K562 treated with DMSO at 1 percent for 12 hours (cell line): Measurements from ENCODE around the gene DPEP2. TPM values are rescaled to one million over a fixed set of nuclear protein-coding genes. Genes with fewer than 3 reads are reported as not detected.

Experiments
- total RNA-seq: library from RNA; unstranded; fragments of 300-600 nt; gene quantifications from 2 replicates; pipeline ENCODE4 v1.2.3, GENCODE V29; 2022; ENCODE audit not compliant: insufficient read depth

Gene DPEP2, protein sequence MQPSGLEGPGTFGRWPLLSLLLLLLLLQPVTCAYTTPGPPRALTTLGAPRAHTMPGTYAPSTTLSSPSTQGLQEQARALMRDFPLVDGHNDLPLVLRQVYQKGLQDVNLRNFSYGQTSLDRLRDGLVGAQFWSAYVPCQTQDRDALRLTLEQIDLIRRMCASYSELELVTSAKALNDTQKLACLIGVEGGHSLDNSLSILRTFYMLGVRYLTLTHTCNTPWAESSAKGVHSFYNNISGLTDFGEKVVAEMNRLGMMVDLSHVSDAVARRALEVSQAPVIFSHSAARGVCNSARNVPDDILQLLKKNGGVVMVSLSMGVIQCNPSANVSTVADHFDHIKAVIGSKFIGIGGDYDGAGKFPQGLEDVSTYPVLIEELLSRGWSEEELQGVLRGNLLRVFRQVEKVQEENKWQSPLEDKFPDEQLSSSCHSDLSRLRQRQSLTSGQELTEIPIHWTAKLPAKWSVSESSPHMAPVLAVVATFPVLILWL
- total RNA-seq = 1.7 and 4.6 TPM in 2 replicates

DNA sequence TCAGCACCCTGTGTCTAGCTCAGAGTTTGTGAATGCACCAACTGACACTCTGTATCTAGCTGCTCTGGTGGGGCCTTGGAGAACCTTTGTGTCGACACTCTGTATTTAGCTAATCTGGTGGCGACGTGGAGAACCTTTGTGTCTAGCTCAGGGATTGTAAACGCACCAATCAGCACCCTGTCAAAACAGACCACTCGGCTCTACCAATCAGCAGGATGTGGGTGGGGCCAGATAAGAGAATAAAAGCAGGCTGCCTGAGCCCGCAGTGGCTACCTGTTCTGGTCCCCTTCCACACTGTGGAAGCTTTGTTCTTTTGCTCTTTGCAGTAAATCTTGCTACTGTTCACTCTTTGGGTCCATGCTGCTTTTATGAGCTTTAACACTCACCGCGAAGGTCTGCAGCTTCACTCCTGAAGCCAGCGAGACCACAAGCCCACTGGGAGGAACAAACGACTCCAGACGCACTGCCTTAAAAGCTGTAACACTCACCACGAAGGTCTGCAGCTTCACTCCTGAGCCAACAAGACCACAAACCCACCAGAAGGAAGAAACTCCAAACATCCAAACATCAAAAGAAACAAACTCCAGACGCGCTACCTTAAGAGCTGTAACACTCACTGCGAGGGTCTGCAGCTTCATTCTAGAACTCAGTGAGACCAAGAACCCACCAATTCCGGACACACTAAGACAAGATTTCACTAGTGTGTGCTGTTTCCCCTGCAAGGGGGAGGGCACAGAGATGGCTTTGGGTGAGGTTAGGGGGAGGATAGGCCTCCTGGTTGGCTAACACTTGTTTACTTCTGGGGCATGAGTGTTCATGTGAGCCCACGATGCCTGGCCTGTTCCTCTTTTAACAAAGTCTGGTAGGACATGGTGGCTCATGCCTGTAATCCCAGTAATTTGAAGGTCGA is at the start of gene DPEP2:
TSS of gene DPEP2 (minus strand) at position 706 of the 910 bp plus-strand sequence. CDS start 6,272 bp downstream, outside the sequence.

DNA sequence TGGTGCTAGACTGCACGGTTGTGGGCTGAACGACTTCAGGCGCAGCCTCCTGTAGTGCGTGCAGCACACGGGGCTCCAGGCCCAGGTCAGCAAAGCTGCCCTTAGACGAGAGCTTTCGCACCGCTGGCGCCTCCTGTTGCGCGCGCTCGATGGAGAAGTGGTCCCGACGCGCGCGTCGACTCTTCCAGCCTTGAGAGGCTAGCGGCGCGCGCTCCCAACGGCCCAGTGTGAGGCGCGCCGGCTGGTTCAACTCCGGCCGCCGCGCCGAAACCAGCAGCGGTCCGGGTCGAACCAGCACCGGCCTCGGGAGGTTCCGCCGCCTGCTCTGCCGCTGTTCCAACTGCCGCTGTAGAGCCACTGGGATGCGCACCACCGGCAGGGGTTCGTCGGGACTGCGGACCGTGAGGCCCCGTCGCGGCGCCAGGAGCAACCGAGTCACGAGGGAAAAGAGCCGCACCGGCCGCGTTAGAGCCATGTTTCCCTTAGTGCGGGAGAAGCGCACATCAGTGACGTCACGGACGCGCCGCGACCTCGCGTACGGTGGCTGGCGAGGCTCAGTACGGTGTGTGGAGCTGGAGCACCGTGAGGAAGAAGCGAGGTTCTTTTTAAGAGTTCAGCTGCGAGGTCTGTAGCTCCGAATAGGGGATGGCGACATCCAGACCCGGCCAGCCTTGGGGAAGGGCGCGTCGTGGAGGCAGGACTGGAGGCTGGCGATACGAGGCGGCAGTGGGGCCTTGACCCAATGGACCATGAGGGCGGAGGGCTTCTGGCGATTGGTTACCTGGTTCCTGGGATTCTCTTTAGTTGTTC is 23.6 kb upstream of the DPEP2 start, which contains the start of the genes DDX28 and DUS2:
TSS of gene DDX28 (minus strand) at position 505 of the 810 bp plus-strand sequence. CDS start at position 475, 30 bp downstream.
TSS of gene DUS2 (plus strand) at position 557 of the 810 bp plus-strand sequence. CDS start 14,740 bp downstream, outside the sequence.

DNA sequence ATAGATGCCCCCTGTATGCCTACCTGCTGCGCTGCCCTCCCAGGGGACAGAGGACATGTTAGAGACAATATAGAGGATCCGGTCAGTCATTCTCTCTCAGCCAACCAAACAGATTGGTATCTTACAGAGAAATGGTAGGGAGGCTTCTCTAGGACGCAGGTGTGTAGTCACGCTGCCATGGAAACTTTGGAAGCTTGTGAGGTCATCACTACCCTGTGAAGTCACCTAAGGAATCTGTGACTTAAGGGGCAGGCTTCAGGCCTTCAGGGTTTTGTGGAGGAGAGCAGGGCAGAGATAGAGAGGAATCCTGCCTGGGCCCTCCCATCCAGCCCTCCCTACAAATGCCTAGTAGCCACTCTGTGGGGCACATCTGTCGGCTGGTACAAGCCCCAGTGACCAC is 16.4 kb upstream of the DPEP2 start, which contains the start of gene DPEP2NB:
TSS of gene DPEP2NB (minus strand) at position 231 of the 400 bp plus-strand sequence. CDS start at position 90, 141 bp downstream.

DNA sequence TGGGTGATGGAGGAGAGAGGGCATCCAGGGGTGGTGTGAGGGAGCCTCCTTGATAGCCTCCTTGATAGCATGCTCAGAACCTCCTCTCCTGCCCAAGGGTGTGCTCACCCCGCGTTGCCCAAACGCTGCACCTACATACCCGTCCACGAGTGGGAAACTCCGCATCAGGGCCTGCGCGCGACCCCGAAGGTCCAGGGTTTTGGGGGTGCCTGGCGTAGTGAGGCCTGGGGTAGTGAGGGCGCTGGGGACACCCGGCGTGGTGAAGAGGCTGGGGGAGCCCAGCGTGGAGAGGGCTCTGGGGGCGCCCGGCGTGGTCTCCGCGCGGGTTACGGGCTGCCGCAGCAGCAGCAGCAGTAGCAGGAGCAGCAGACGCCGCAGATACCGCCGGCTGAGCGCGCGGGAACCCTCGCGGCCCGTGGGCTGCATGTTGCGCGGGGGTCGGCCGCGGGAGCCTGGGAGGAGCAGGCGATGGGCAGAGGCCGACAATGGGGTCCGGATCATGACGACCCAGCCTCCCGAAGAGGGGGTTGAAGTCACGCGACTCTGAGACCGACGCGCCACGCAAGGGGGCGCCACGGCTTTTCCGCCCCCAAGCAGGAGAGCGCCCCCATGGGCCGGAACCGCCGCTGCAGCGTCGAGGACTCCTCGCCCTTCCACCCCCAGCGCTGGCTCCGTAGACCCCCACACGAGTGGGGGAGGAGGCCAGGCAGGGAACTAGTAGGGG is 19.2 kb downstream of the DPEP2 start, which contains the start of gene DPEP3:
TSS of gene DPEP3 (minus strand) at position 545 of the 724 bp plus-strand sequence. CDS start at position 426, 119 bp downstream.

DNA sequence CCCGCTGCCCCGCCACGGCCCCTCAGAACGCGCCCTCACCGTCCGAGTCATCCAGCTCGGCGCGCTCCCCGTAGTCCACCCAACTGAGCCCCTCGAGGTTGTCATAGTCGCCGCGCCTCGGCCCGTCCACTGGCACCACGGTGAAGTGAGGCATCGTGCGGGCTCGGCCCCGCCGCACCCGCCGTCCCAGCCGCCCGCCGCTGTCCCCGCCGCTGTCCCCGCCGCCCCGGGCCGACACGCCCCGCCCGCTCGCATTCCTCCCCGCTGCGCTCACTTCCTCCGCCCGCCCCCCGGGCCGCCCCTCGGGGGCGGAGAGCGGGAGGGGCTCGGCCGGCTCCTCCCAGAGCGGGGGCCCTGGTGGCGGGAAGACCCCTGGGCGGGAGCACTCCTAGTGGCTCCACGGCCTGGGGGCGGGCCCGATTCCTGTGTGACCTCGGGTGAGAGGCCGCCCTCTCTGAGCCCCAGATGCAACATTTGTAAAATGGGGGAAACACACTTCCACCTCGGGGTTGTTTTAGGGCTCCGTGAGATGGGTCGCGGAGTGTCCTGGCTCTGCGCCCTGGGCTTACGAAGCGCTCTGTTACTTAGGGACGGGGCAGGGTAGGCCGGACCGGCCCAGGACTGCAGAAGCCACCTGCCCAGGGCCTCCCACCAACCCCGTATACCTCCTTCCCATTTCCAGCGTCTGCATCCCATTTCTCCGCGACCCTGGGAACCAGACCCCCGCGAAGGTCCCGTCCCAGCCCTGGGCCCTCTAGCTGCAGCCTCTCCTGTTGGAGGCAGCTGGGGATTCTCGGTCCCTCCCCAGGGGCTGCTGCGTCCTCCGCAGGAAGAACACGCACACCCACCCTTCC is 30.7 kb downstream of the DPEP2 start, which contains the start of gene SLC12A4:
TSS of gene SLC12A4 (minus strand) at position 238 of the 854 bp plus-strand sequence. CDS start at position 154, 84 bp downstream.

DNA sequence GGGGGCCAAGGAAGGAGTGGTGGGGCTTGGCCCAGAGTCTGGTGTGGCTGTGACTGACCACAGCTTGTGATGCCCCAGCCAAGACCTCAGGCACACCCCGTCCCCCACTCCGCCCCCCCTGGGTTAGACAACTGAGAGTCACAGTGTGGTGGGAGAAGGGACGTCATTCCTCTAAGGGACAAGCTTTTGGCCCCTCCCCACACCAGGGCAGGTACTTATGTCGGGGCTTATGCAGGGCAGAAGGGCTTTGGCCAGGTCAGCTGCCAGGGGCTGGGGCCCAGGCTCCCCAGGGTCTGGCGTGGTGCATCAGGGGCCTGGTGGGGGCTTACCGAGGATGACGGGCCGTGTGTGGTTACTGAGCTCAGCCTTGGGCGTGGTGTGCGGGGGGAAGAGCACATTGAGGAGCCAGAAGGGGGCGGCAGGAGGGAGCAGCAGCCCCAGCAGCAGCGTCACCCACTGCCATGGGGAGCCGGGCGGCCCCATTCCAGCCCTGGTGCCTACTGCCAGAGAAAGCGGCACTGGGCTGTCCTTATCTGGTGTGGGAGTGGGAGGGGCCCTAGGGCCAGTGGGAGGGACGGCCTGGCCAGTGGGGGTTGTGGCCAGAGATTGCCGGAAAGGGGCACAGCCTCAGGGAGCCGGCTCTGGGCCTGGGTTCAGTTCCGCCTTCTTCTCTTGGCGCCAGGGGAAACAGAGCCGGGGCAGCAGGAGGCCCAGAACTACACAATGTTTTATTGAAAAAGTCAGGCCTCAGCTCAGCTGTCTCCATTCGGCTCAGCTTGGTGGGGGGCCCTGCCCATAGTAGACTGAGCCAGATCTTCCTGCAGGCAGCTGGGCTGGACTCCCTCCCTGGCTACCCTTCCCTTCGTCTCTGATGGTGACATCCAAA is 55.4 kb downstream of the DPEP2 start, which contains the start of gene LCAT:
TSS of gene LCAT (minus strand) at position 502 of the 886 bp plus-strand sequence. CDS start at position 483, 19 bp downstream.

Other genes with a start within 250 kb of the DPEP2 start
- 5.9 and 18.0 TPM in 2 replicates for gene RANBP10, start 192.9 kb downstream of the DPEP2 start, total RNA-seq
- gene TSNAXIP1, start 192.6 kb downstream of the DPEP2 start, total RNA-seq = not detected in 2 replicates
- 42.8 and 44.4 TPM in 2 replicates for gene THAP11, start 157.2 kb downstream of the DPEP2 start, total RNA-seq
- gene NUTF2, start 152.6 kb downstream of the DPEP2 start, total RNA-seq = 73.0 and 85.5 TPM in 2 replicates
- 49.8 and 70.8 TPM in 2 replicates for gene CENPT, start 151.8 kb downstream of the DPEP2 start, total RNA-seq
- gene EDC4, start 126.4 kb downstream of the DPEP2 start, total RNA-seq = 44.1 and 77.8 TPM in 2 replicates
- gene NRN1L, start 114.6 kb downstream of the DPEP2 start, total RNA-seq = 3.5 and 4.0 TPM in 2 replicates
- gene PSKH1, start 106.2 kb downstream of the DPEP2 start, total RNA-seq = 26.9 and 37.2 TPM in 2 replicates
- 1.0 and 1.2 TPM in 2 replicates for gene CTRL, start 67.6 kb downstream of the DPEP2 start, total RNA-seq
- gene PSMB10, start 62.6 kb downstream of the DPEP2 start, total RNA-seq = 68.4 and 108 TPM in 2 replicates
- 5.9 and 13.3 TPM in 2 replicates for gene LCAT, start 55.4 kb downstream of the DPEP2 start, total RNA-seq
- gene SLC12A4, start 30.8 kb downstream of the DPEP2 start, total RNA-seq = 12.0 and 20.0 TPM in 2 replicates
- not detected in 2 replicates for gene DPEP3, start 19.0 kb downstream of the DPEP2 start, total RNA-seq
- not detected in 2 replicates for gene DPEP2NB, start 16.4 kb upstream of the DPEP2 start, total RNA-seq
- 12.3 and 13.7 TPM in 2 replicates for gene DDX28, start 23.7 kb upstream of the DPEP2 start, total RNA-seq
- 8.5 and 13.1 TPM in 2 replicates for gene DUS2, start 23.8 kb upstream of the DPEP2 start, total RNA-seq
- gene NFATC3, start 85.9 kb upstream of the DPEP2 start, total RNA-seq = 12.5 and 41.1 TPM in 2 replicates
- not detected in 2 replicates for gene ESRP2, start 236.6 kb upstream of the DPEP2 start, total RNA-seq
- gene PLA2G15, start 245.9 kb upstream of the DPEP2 start, total RNA-seq = 32.1 and 40.4 TPM in 2 replicates